ENCODE data around the gene TMEM63C.

Gene TMEM63C

GRCh38 chr14:77268989-77269600, 87.5 kb downstream of the TMEM63C start:
- no peak overlapping the region for H2AFZ ChIP-seq (ENCODE audit: low read length)
- no peak overlapping the region for H3K4me2 ChIP-seq (ENCODE audit: low read length)
- no peak overlapping the region for H3K4me3 ChIP-seq (ENCODE audit: low read depth, low read length, poor library complexity, severe bottlenecking)
- no peaks in the 10 kb centered on the region; the same call in 1 of the 2 replicates for H3K36me3 ChIP-seq (ENCODE audit: insufficient read depth, low read length)
- no peaks in the 10 kb centered on the region for H4K20me1 ChIP-seq (ENCODE audit: insufficient read depth, low read length)
- H3K4me1 ChIP-seq (ENCODE audit: insufficient read depth, low read length, severe bottlenecking), result no peaks in the 10 kb centered on the region
- H3K9me2 ChIP-seq (ENCODE audit: low read depth, low read length), result no peaks in the 10 kb centered on the region
- H3K9me3 ChIP-seq (ENCODE audit: low read length), result no peaks in the 10 kb centered on the region
- TF ChIP-seq EZH2 (IDR thresholded peaks at IDR 0.05; ENCODE audit: borderline replicate concordance, low read length) (no peak), CTCF (IDR thresholded peaks at IDR 0.05; ENCODE audit: low read length) (no peak)
- H3K9ac ChIP-seq (ENCODE audit: low read length), result no peak overlapping the region
- no peaks in the 10 kb centered on the region for H3F3A ChIP-seq (ENCODE audit: insufficient read depth, low read length)
- H3K27me3 ChIP-seq (ENCODE audit: insufficient read depth, low read length), result peaks cover 9% of the 10 kb centered on the region
- H3K79me2 ChIP-seq (ENCODE audit: insufficient read depth, low read length), result no peaks in the 10 kb centered on the region
- no peak overlapping the region for H3K27ac ChIP-seq (ENCODE audit: low read depth, low read length, poor library complexity, severe bottlenecking)

GRCh38 chr14:77270361-77271112, 88.9 kb downstream of the TMEM63C start:
- H3K27me3 ChIP-seq (ENCODE audit: insufficient read depth, low read length), result peaks cover 4% of the 10 kb centered on the region; the same call in 1 of the 2 replicates
- no peaks in the 10 kb centered on the region for H3K9me3 ChIP-seq (ENCODE audit: low read length)
- no peaks in the 10 kb centered on the region for H3F3A ChIP-seq (ENCODE audit: insufficient read depth, low read length)
- H3K4me2 ChIP-seq (ENCODE audit: low read length), result no peak overlapping the region
- H3K4me3 ChIP-seq (ENCODE audit: low read depth, low read length, poor library complexity, severe bottlenecking), result no peak overlapping the region
- H3K9ac ChIP-seq (ENCODE audit: low read length), result no peak overlapping the region
- no peaks in the 10 kb centered on the region for H3K9me2 ChIP-seq (ENCODE audit: low read depth, low read length)
- H2AFZ ChIP-seq (ENCODE audit: low read length), result no peak overlapping the region
- no peaks in the 10 kb centered on the region for H4K20me1 ChIP-seq (ENCODE audit: insufficient read depth, low read length)
- TF ChIP-seq CTCF (IDR thresholded peaks at IDR 0.05; ENCODE audit: low read length) (no peak), EZH2 (IDR thresholded peaks at IDR 0.05; ENCODE audit: borderline replicate concordance, low read length) (no peak)
- no peak overlapping the region for H3K27ac ChIP-seq (ENCODE audit: low read depth, low read length, poor library complexity, severe bottlenecking)
- H3K4me1 ChIP-seq (ENCODE audit: insufficient read depth, low read length, severe bottlenecking), result no peaks in the 10 kb centered on the region
- no peaks in the 10 kb centered on the region; the same call in 1 of the 2 replicates for H3K36me3 ChIP-seq (ENCODE audit: insufficient read depth, low read length)
- H3K79me2 ChIP-seq (ENCODE audit: insufficient read depth, low read length), result no peaks in the 10 kb centered on the region

GRCh38 chr14:77271113-77271710, 89.6 kb downstream of the TMEM63C start, which contains the start of gene NGB:
TSS of gene NGB (minus strand) at chr14:77271206. CDS start at chr14:77270937, 269 bp downstream.
- no peak within 1 kb of the TSS for H3K4me2 ChIP-seq (ENCODE audit: low read length)
- no peaks in the 10 kb centered on the region for H3K79me2 ChIP-seq (ENCODE audit: insufficient read depth, low read length)
- H3K4me3 ChIP-seq (ENCODE audit: low read depth, low read length, poor library complexity, severe bottlenecking), result no peak within 1 kb of the TSS
- peaks cover 4% of the 10 kb centered on the region; the same call in 1 of the 2 replicates for H3K27me3 ChIP-seq (ENCODE audit: insufficient read depth, low read length)
- H4K20me1 ChIP-seq (ENCODE audit: insufficient read depth, low read length), result no peaks in the 10 kb centered on the region
- H3K9me3 ChIP-seq (ENCODE audit: low read length), result no peaks in the 10 kb centered on the region
- no peak within 1 kb of the TSS for H2AFZ ChIP-seq (ENCODE audit: low read length)
- no peaks in the 10 kb centered on the region for H3K4me1 ChIP-seq (ENCODE audit: insufficient read depth, low read length, severe bottlenecking)
- H3K36me3 ChIP-seq (ENCODE audit: insufficient read depth, low read length), result no peaks in the 10 kb centered on the region; the same call in 1 of the 2 replicates
- H3K9me2 ChIP-seq (ENCODE audit: low read depth, low read length), result no peaks in the 10 kb centered on the region
- no peak within 1 kb of the TSS for H3K27ac ChIP-seq (ENCODE audit: low read depth, low read length, poor library complexity, severe bottlenecking)
- H3K9ac ChIP-seq (ENCODE audit: low read length), result no peak within 1 kb of the TSS
- TF ChIP-seq CTCF (IDR thresholded peaks at IDR 0.05; ENCODE audit: low read length) (no peak), EZH2 (IDR thresholded peaks at IDR 0.05; ENCODE audit: borderline replicate concordance, low read length) (no peak)
- no peaks in the 10 kb centered on the region for H3F3A ChIP-seq (ENCODE audit: insufficient read depth, low read length)

All from OCI-LY1 (cell line).